Measurements from ENCODE around the gene ADA. TPM values are rescaled to one million over a fixed set of nuclear protein-coding genes. Genes with fewer than 3 reads are reported as not detected.
"Not testable (repeated sequence)": the region's sequence is repeated elsewhere in the genome, so short reads cannot be mapped to it uniquely, and the experiment has no call there.

The ADA gene
- total and polyA plus RNA-seq, 2 of the 4 experiments (the other 2 are of a cell fraction) = 8.1 to 11.0 TPM

GRCh38 chr20:44672318-44672902 lies 20.9 kb upstream of the ADA start:
- H3K9me3 ChIP-seq (ENCODE audit: control insufficient read depth, insufficient read depth, low read length); dilution Hi-C loops (cut with HindIII; ENCODE audit: low sequenced_read_pairs, unreplicated experiment): not testable (repeated sequence)

GRCh38 chr20:44671541-44671940 lies 20.0 kb upstream of the ADA start:
- H3K27me3 ChIP-seq (ENCODE audit: control insufficient read depth, insufficient read depth, low read length); in situ Hi-C loops (cut with MboI; ENCODE audit: low sequenced_read_pairs); H3K9ac ChIP-seq (ENCODE audit: low read depth, low read length); H3K9me3 ChIP-seq (ENCODE audit: control insufficient read depth, insufficient read depth, low read length); H2BK120ac ChIP-seq (ENCODE audit: low read depth, low read length); BruUV-seq (replicated peaks); H2BK20ac ChIP-seq (ENCODE audit: low read depth, low read length); H3K9me1 ChIP-seq (ENCODE audit: insufficient read depth, low read length); H3K23ac ChIP-seq (ENCODE audit: low read depth, low read length); H4K8ac ChIP-seq (ENCODE audit: low read depth in 2 of 2, low read length in 2 of 2); H3K79me1 ChIP-seq (ENCODE audit: low read depth in 1 of 2, low read length in 2 of 2); ATAC-seq (ENCODE audit: low read depth); H3K4me2 ChIP-seq (ENCODE audit: low read depth, low read length); H2BK5ac ChIP-seq (ENCODE audit: low read depth, low read length, poor library complexity, severe bottlenecking); H3K4me1 ChIP-seq (ENCODE audit: control insufficient read depth, insufficient read depth, low read length); H2AK9ac ChIP-seq (replicated peaks; ENCODE audit: low read depth, low read length, poor library complexity); POLR2A ChIA-PET (ENCODE audit: unreplicated experiment); H4K91ac ChIP-seq (ENCODE audit: insufficient read depth, low read depth, low read length); H4K5ac ChIP-seq (ENCODE audit: low read depth, low read length); H2BK15ac ChIP-seq (ENCODE audit: low read depth, low read length); intact Hi-C loops (cut with micrococcal nuclease); H3K27ac ChIP-seq (ENCODE audit: insufficient read depth, low read length); H3K36me3 ChIP-seq (ENCODE audit: control insufficient read depth, insufficient read depth, low read length); H2AFZ ChIP-seq (replicated peaks; ENCODE audit: low read length, poor library complexity); H2AK5ac ChIP-seq (ENCODE audit: low read depth, low read length); H3K56ac ChIP-seq (ENCODE audit: extremely low read depth, insufficient read depth, low read length); H4K20me1 ChIP-seq (ENCODE audit: insufficient read depth, low read length); DNase-seq; H3K4ac ChIP-seq (ENCODE audit: low read depth, low read length); H3K14ac ChIP-seq (replicated peaks; ENCODE audit: low read depth, low read length); H3K4me3 ChIP-seq (ENCODE audit: insufficient read depth, low read depth, low read length); dilution Hi-C loops (cut with HindIII; ENCODE audit: low sequenced_read_pairs, unreplicated experiment); H3K18ac ChIP-seq (ENCODE audit: low read depth, low read length): not testable (repeated sequence)
- WGBS, 2 experiments (ENCODE audit: extremely low coverage in 2 of 2, insufficient read length in 1 of 2) = no CpG with 5 or more reads among the region's 7 CpGs
- CTCF ChIA-PET = interaction anchor here (1.3 kb wide), 1 partner anchor 12 kb away, joined by 3 read pairs; no protein-coding TSS in a partner anchor

More at GRCh38 chr20:44672318-44672902, 20.9 kb upstream of the ADA start:
- H2AK9ac ChIP-seq (replicated peaks; ENCODE audit: low read depth, low read length, poor library complexity); H3K9ac ChIP-seq (ENCODE audit: low read depth, low read length); H3K18ac ChIP-seq (ENCODE audit: low read depth, low read length); H3K27ac ChIP-seq (ENCODE audit: insufficient read depth, low read length); ATAC-seq (ENCODE audit: low read depth); H3K56ac ChIP-seq (ENCODE audit: extremely low read depth, insufficient read depth, low read length); H3K4me2 ChIP-seq (ENCODE audit: low read depth, low read length); BruUV-seq (replicated peaks); H3K23ac ChIP-seq (ENCODE audit: low read depth, low read length); H3K4me3 ChIP-seq (ENCODE audit: insufficient read depth, low read depth, low read length); H2AK5ac ChIP-seq (ENCODE audit: low read depth, low read length); H2BK20ac ChIP-seq (ENCODE audit: low read depth, low read length); H2BK5ac ChIP-seq (ENCODE audit: low read depth, low read length, poor library complexity, severe bottlenecking); H3K27me3 ChIP-seq (ENCODE audit: control insufficient read depth, insufficient read depth, low read length); H3K14ac ChIP-seq (replicated peaks; ENCODE audit: low read depth, low read length); H3K36me3 ChIP-seq (ENCODE audit: control insufficient read depth, insufficient read depth, low read length); H4K91ac ChIP-seq (ENCODE audit: insufficient read depth, low read depth, low read length); H3K9me1 ChIP-seq (ENCODE audit: insufficient read depth, low read length); H2BK120ac ChIP-seq (ENCODE audit: low read depth, low read length); H3K79me1 ChIP-seq (ENCODE audit: low read depth in 1 of 2, low read length in 2 of 2); H4K5ac ChIP-seq (ENCODE audit: low read depth, low read length); H4K8ac ChIP-seq (ENCODE audit: low read depth in 2 of 2, low read length in 2 of 2); H3K4ac ChIP-seq (ENCODE audit: low read depth, low read length); H4K20me1 ChIP-seq (ENCODE audit: insufficient read depth, low read length); POLR2A ChIA-PET (ENCODE audit: unreplicated experiment); in situ Hi-C loops (cut with MboI; ENCODE audit: low sequenced_read_pairs); DNase-seq; H2AFZ ChIP-seq (replicated peaks; ENCODE audit: low read length, poor library complexity); intact Hi-C loops (cut with micrococcal nuclease); H3K4me1 ChIP-seq (ENCODE audit: control insufficient read depth, insufficient read depth, low read length); H2BK15ac ChIP-seq (ENCODE audit: low read depth, low read length): not testable (repeated sequence)
- CTCF ChIA-PET = interaction anchor here (1.3 kb wide), 1 partner anchor 11 kb away, joined by 3 read pairs; no protein-coding TSS in a partner anchor
- 90% methylated on average over 2 of the region's 23 CpGs; no CpG with 5 or more reads in 1 of the 2 experiments for WGBS, 2 experiments (ENCODE audit: extremely low coverage in 2 of 2, insufficient read length in 1 of 2)
